ENCODE results near the gene ARPP21. TPM values are rescaled to one million over a fixed set of nuclear protein-coding genes. Genes with fewer than 3 reads are reported as not detected.

ARPP21 gene
- total and polyA plus RNA-seq, 9 donors = not detected

GRCh38 chr3:35665390-35666055 lies 26.2 kb downstream of the ARPP21 start:
- Histone ChIP-seq H3K4me3 (no peak overlapping the region), H3K27ac (no peak overlapping the region), H3K27me3 (no peaks in the 10 kb centered on the region), H3K4me1 (ENCODE audit: insufficient read depth) (no peaks in the 10 kb centered on the region), H3K36me3 (no peaks in the 10 kb centered on the region), H3K9me3 (no peaks in the 10 kb centered on the region)
- 63 to 74% (median 63%) methylated on average over 3 of the region's 3 CpGs for WGBS, 3 donors
- TF ChIP-seq, protein P1, sequence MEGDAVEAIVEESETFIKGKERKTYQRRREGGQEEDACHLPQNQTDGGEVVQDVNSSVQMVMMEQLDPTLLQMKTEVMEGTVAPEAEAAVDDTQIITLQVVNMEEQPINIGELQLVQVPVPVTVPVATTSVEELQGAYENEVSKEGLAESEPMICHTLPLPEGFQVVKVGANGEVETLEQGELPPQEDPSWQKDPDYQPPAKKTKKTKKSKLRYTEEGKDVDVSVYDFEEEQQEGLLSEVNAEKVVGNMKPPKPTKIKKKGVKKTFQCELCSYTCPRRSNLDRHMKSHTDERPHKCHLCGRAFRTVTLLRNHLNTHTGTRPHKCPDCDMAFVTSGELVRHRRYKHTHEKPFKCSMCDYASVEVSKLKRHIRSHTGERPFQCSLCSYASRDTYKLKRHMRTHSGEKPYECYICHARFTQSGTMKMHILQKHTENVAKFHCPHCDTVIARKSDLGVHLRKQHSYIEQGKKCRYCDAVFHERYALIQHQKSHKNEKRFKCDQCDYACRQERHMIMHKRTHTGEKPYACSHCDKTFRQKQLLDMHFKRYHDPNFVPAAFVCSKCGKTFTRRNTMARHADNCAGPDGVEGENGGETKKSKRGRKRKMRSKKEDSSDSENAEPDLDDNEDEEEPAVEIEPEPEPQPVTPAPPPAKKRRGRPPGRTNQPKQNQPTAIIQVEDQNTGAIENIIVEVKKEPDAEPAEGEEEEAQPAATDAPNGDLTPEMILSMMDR (IDR thresholded peaks at IDR 0.05) = no peak
- TF ChIP-seq EP300 (IDR thresholded peaks at IDR 0.05) (no peak), POLR2A (IDR thresholded peaks at IDR 0.05) (no peak)
- DNase-seq = no peak
- intact Hi-C loops (cut with DNase I) = no loop called here

DNA sequence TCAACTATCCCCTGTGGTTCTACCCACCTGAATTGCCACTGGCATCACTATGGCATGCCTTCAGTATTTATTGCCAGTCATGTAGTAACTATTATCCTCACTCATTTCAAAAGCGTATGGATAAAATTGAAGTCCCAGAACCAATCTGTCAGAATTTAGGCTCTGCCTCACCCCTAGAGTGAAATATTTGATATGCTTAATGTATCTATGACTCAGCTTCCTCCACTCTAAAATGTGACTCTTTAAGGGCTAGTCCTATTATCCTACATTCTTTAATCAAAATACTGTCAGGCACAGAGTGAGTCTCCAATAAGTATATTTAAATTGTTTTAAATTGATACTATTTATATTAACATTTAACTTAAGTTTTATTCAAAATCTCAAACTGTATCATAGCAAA lies 27.6 kb downstream of the ARPP21 start:
- no peaks in the 10 kb centered on the region for H3K9me3 ChIP-seq
- no peaks in the 10 kb centered on the region for H3K27me3 ChIP-seq
- intact Hi-C loops (cut with DNase I) = no loop called here
- no peak for DNase-seq
- no peak overlapping the region for H3K27ac ChIP-seq
- H3K36me3 ChIP-seq = no peaks in the 10 kb centered on the region
- TF ChIP-seq, protein P1 (IDR thresholded peaks at IDR 0.05) = no peak
- no peak for TF ChIP-seq EP300 (IDR thresholded peaks at IDR 0.05)
- no peak for TF ChIP-seq POLR2A (IDR thresholded peaks at IDR 0.05)
- H3K4me1 ChIP-seq (ENCODE audit: insufficient read depth) = no peaks in the 10 kb centered on the region
- no peak overlapping the region for H3K4me3 ChIP-seq
- WGBS, 3 donors = 86 to 92% (median 87%) methylated on average over 1 of the region's 1 CpG

- 81 to 88% (median 82%) methylated on average over 9 of the region's 9 CpGs for WGBS, 3 donors
Measured at GRCh38 chr3:35670408-35670965, 31.2 kb downstream of the ARPP21 start.

DNA sequence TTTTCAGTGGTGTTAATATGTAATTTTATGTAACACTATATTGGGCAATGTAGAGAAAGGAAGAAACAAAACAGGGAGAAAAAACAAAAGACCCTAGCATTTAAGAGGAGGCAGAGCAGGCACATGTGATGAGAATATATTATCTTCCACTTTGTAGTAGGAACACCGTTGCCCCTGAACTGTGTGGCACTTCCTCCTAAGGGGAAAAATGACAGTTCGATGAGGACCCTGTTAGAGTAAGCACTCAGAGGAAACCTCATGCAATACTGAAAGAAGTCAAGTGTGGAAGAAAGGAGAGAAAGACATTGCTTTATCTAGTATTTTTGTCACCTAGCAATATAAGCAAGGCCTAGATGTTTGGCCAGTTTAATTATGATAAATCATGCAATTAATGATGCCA lies 32.2 kb downstream of the ARPP21 start:
- TF ChIP-seq POLR2A (IDR thresholded peaks at IDR 0.05) (no peak), EP300 (IDR thresholded peaks at IDR 0.05) (no peak)
- TF ChIP-seq, protein P1 (IDR thresholded peaks at IDR 0.05) = no peak
- intact Hi-C loops (cut with DNase I) = no loop called here
- no peaks in the 10 kb centered on the region for H3K36me3 ChIP-seq
- H3K4me3 ChIP-seq = no peak overlapping the region
- no peaks in the 10 kb centered on the region for H3K27me3 ChIP-seq
- H3K4me1 ChIP-seq (ENCODE audit: insufficient read depth) = no peaks in the 10 kb centered on the region
- H3K9me3 ChIP-seq = no peaks in the 10 kb centered on the region
- no peak for DNase-seq
- no peak overlapping the region for H3K27ac ChIP-seq
- WGBS, 3 donors = 78 to 87% (median 83%) methylated on average over 2 of the region's 2 CpGs

More at GRCh38 chr3:35670408-35670965, 31.2 kb downstream of the ARPP21 start:
- Histone ChIP-seq H3K27me3 (no peaks in the 10 kb centered on the region), H3K27ac (no peak overlapping the region), H3K36me3 (no peaks in the 10 kb centered on the region), H3K4me1 (ENCODE audit: insufficient read depth) (no peaks in the 10 kb centered on the region), H3K4me3 (no peak overlapping the region), H3K9me3 (no peaks in the 10 kb centered on the region)
- TF ChIP-seq EP300 (IDR thresholded peaks at IDR 0.05) = no peak
- no peak for TF ChIP-seq POLR2A (IDR thresholded peaks at IDR 0.05)
- TF ChIP-seq, protein P1 (IDR thresholded peaks at IDR 0.05) = no peak
- DNase-seq = no peak
- intact Hi-C loops (cut with DNase I) = no loop called here
